NB4 (cell line): Measurements from ENCODE around the gene GABBR2.

Experiments
- DNase-seq: peaks from one replicate; pipeline ENCODE4 v3.0.0; 2010; ENCODE audit warnings: low read depth
- H3K4me3 ChIP-seq: one replicate; pipeline ENCODE4 v1.5.1; 2011; ENCODE audit warnings: mild to moderate bottlenecking, low read depth, low read length, moderate library complexity
- MAX ChIP-seq: IDR thresholded peaks from 2 replicates; pipeline ENCODE4 v1.6.1; 2011; ENCODE audit warnings: low read depth, low read length
- MYC ChIP-seq: IDR thresholded peaks from 2 replicates; pipeline ENCODE4 v1.6.1; 2011; ENCODE audit warnings: low read depth, low read length
- POLR2A ChIP-seq: IDR thresholded peaks from 2 replicates; pipeline ENCODE4 v1.6.1; 2011; ENCODE audit warnings: mild to moderate bottlenecking; ENCODE audit not compliant: insufficient read length; ENCODE audit errors: extremely low read depth
- TF ChIP-seq, protein P1 (sequence below): IDR thresholded peaks from one replicate; pipeline ENCODE4 v1.5.1; 2012; ENCODE audit warnings: low read depth, low read length

GABBR2 gene

GRCh38 chr9:98632839-98633238 lies 75.9 kb downstream of the GABBR2 start:
- DNase-seq = no peak
- TF ChIP-seq POLR2A = no peak
- no peak for TF ChIP-seq MYC
- TF ChIP-seq, protein P1, sequence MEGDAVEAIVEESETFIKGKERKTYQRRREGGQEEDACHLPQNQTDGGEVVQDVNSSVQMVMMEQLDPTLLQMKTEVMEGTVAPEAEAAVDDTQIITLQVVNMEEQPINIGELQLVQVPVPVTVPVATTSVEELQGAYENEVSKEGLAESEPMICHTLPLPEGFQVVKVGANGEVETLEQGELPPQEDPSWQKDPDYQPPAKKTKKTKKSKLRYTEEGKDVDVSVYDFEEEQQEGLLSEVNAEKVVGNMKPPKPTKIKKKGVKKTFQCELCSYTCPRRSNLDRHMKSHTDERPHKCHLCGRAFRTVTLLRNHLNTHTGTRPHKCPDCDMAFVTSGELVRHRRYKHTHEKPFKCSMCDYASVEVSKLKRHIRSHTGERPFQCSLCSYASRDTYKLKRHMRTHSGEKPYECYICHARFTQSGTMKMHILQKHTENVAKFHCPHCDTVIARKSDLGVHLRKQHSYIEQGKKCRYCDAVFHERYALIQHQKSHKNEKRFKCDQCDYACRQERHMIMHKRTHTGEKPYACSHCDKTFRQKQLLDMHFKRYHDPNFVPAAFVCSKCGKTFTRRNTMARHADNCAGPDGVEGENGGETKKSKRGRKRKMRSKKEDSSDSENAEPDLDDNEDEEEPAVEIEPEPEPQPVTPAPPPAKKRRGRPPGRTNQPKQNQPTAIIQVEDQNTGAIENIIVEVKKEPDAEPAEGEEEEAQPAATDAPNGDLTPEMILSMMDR = no peak
- no peak for TF ChIP-seq MAX

DNA sequence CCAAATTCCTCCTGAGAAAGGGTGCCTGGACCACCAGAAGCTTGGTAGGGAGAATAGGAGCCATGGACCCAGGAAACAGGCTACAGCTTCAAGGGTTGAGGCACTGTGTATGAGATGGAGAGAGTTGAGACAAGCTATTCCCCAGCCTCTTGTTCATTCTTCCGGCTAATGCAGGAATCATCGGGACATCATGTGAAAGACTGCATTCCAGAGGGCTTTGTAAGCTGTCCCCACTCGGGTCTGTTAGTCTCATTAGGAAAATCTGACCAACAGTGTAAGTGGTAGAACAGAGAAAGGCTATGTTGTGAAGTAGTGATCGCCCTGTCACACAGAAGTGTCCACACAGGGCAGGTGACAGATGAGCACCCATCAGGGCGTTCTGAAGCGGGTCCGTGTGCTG lies 81.4 kb downstream of the GABBR2 start:
- TF ChIP-seq MAX (no peak), POLR2A (no peak), MYC (no peak)
- TF ChIP-seq, protein P1 = no peak
- no peak overlapping the region for H3K4me3 ChIP-seq
- DNase-seq = no peak

More at GRCh38 chr9:98632839-98633238, 75.9 kb downstream of the GABBR2 start:
- no peak overlapping the region for H3K4me3 ChIP-seq

DNA sequence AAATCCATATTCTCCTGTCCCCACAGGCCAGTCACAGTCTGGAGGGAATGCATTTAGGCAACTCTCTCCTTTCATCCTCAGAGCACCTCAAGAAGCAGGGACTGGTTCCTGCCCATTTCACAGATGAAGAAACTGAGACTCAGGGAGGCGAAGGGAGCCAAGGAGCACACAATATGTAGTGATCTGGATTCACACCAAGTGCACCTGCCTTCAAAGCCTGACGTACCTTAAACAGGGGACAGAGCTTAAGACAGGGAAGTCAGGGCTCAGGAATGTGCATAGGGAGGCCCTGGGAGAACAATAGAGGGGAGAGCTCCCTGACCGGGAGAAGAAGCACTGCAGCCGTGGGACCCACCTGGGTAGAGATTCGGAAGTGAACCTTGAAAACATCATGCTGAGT lies 83.0 kb downstream of the GABBR2 start:
- no peak overlapping the region for H3K4me3 ChIP-seq
- DNase-seq = no peak
- no peak for TF ChIP-seq MAX
- TF ChIP-seq MYC = no peak
- TF ChIP-seq, protein P1 = no peak
- no peak for TF ChIP-seq POLR2A

- H3K4me3 ChIP-seq = no peak overlapping the region
- DNase-seq = no peak
These were observed 88.9 kb downstream of the GABBR2 start for GRCh38 chr9:98619788-98620187.

DNA sequence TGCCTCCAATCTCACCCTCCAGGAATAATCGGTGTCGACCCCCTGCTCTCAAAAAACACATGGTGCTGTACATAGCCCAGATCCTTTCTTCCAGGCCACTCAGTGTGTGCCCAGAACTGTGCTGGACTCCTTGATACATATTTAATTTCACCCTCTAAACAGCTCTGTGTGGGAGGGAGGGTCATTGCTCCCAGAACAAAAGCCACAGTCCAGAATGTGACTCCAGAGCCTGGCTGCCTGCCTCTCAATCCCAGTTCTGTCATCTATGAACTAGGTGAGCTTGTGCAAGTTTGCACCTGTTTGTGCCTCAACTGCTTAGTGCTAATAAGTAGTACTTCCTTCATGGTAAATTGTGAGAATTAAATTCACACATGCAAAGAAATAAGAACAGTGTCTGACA lies 93.1 kb downstream of the GABBR2 start:
- TF ChIP-seq MYC = no peak
- TF ChIP-seq, protein P1 = no peak
- TF ChIP-seq POLR2A = no peak
- TF ChIP-seq MAX = no peak

More at GRCh38 chr9:98619788-98620187, 88.9 kb downstream of the GABBR2 start:
- TF ChIP-seq POLR2A = no peak
- no peak for TF ChIP-seq MYC
- no peak for TF ChIP-seq MAX
- TF ChIP-seq, protein P1 = no peak

DNA sequence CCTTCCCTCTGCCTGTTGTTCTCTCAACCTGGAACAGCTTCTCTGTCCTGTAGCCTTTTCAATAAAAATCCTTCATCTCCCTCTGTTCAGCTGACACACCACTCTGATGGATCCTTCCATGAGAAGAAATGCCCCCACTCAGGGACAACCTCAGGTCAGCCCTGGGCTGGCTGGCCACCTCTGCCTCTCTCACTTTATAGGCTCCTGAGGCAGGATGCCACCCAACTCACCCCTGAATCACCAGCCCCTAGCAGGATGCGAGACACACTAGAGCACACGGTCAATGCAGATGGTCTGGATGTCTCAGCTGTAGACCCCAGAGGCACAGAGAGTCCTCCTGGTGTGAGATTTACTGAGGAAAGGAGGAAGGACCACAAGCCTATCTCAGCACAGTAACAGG lies 93.8 kb downstream of the GABBR2 start:
- DNase-seq = no peak
- no peak overlapping the region for H3K4me3 ChIP-seq
- TF ChIP-seq MAX = no peak
- no peak for TF ChIP-seq MYC
- TF ChIP-seq, protein P1 = no peak
- no peak for TF ChIP-seq POLR2A

More for the DNA sequence above, 93.1 kb downstream of the GABBR2 start:
- H3K4me3 ChIP-seq = no peak overlapping the region
- DNase-seq = no peak
